Measurements from ENCODE around the gene ALDH5A1.
A peak's percentile ranks its signal among the peaks of the same experiment; 100 is the strongest.

The ALDH5A1 gene

DNA sequence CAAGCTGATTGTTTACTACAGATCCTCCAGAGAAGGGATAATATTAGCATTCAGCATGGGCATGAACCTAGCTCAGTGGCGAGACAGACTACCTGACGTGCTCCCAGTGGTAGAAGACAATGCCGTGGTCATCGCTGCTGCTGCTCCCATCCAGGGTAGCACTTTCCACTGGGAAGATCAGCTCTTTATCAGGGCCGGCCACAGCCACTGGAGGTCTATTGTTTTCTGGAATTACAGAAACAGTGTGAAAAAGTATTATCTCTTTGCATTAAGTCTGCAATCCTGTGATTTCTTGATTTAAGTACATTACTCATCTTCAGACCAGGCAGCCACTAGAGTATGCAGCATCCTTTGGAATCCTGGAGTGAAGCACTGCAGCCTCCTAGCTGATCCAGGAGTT is 75.0 kb downstream of the ALDH5A1 start:
- DNase-seq (ENCODE audit: low spot score), result no peak

DNA sequence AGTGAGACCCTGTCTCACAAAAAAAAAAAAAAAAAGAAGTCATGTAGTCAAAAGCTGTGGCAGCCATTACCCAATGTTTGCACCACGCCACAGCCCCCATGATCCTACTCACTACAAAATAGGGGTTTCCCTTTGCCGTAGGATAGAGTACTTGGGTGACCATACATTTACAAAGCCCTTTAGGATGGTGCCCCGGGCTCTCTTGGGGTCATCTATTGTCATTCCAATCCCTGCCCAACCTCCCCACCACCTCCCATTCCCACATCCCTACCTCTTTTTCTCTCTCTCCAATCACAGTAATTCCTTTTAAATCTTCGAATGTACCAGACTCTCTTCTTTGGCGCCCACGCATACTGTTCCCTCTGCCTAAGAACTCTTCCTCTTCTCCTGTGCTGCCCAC is 76.6 kb downstream of the ALDH5A1 start:
- DNase-seq (ENCODE audit: low spot score), result no peak

DNA sequence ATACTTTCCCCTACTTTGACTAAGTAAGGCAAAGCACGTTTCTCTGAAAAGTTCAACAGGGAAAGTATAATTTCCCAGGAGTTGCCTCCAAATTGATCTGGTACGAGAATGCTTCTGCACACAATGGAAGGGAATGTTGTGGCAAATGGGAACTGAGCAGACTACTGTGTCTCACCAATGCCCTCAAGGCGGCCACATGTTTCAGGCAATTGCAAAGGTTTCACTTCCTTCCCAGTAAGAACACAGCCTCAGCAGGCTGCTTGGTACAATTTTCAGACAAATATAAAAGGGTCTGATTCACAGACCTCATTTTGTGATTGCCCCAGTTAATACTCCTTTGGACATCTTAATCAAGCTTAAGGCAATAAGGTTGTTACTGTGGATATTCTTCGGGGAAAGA is 80.0 kb downstream of the ALDH5A1 start:
- DNase-seq (ENCODE audit: low spot score), result no peak

DNA sequence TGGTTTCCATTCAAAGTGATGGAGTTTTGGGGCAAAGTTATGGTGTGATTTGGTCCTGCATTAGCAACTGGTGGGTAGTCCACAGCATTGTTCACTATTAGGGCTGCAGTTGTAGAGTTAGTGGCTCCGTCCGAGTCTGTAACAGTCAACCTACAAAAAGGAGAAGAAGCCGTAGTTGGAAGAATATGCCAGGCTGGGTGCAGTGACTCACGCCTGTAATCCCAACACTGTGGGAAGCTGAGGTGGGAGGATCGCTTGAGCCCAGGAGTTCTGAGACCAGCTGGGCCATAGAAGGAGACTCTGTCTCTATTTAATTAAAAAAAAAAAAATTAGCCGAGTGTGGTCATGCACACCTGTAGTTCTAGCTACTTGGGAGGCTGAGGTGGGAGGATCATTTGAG is 81.7 kb downstream of the ALDH5A1 start:
- DNase-seq (ENCODE audit: low spot score), result no peak

DNA sequence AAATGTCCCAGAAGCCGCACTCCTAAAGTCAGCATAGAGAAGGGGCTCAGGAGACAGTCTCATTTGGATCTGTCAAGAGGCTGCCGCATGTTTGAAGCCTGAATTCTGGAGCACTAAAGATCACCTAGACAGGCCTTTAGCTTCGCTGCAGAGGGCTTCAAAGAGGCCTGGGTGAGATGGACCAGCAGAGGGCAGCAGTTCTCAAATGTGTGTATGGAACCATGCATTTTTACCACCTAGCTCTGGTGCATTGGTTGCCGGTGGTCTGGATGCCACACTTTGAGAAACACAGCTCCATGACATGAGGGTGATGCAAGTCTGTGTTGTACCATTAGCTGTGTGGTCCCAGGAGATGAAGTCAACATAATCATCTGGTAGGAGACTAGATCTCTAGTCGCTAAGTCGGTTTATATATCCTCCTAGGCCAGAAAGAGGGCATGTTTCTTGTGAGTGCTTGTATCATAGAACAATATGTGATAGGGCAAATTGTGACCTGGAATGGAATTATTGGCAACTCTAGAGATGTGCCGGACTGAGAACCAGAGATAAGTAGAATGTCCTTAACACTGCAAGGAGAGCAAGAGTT is 86.4 kb downstream of the ALDH5A1 start:
- DNase-seq (ENCODE audit: low spot score), result peak; percentile 50

DNA sequence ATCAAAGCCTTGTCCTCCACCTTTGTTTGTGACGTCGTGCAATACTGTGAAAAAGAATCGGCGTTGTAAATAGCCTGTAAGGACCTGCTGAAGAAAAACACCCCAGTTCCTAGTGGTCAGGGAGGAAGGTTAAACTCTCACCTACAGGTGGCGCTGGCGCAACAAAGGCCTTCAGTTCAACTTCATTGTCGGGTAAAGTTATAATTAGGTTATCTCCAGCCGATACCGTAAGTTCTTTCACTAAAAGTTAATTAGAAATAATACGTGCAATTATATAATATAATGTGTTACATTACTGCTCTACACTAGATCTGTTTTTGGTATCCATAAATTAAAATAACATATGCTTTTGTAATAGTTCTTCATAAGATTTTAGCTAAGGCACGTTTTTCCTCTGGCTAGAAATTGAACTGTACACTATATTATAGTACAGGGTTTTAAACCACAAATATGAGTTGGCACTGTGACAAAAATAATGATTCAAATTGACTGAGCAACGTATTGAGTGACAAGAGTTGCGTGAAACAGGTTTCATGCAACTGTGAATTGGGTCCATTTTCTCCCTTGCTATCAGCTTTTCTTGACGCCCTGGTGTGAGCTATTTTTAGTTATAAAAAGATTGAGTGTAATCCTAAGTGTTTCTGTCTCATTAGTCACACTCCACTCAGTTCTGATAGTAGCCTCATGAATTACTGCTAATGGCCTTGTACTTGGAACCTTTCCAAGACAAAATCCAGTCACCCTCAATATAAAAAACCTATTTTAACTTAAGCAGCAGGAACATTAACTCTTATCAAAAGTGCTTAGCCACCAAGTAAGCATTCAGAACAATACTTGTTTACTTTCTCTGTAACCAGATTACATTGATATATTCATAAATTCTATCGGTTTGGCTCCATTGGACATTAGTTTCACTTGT is 89.0 kb downstream of the ALDH5A1 start:
- DNase-seq (ENCODE audit: low spot score), result peak; percentile 56

DNA sequence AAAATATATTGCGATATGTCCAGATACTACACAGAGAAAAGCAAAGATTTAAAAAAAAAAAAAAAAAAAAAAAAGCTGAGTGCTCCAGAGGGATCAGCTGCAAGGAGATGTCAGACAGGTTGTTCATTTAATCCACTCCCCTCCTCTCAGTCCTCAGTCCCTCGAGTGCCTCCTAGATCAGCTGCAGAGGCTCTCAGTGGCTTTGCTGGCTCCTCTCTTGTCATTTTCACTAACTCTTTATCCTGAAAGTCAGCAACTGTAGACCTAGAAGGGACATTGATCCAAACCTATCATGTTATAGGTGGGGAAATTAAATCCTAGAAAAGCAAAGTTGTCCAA is 89.6 kb downstream of the ALDH5A1 start:
- no peak for DNase-seq (ENCODE audit: low spot score)
